Superior temporal gyrus (tissue), 1 donor: ENCODE measurements around the gene ALKBH4.
"Not testable (repeated sequence)": the region's sequence is repeated elsewhere in the genome, so short reads cannot be mapped to it uniquely, and the experiment has no call there.

Experiments
- DNase-seq: peaks from one replicate; pipeline ENCODE4 v3.0.0-alpha.2; 2016; ENCODE audit errors: extremely low spot score

ALKBH4 gene

GRCh38 chr7:102478314-102479208, 13.9 kb upstream of the ALKBH4 start, which contains the start of gene POLR2J:
Gene POLR2J, minus strand, starts transcription at chr7:102478922. Its CDS starts 62 bp downstream, at chr7:102478860.
- DNase-seq = not testable (repeated sequence)

- not testable (repeated sequence) for DNase-seq
Observed at GRCh38 chr7:102474736-102475435, 10.2 kb upstream of the ALKBH4 start.

GRCh38 chr7:102474116-102474515, 9.5 kb upstream of the ALKBH4 start:
- DNase-seq = not testable (repeated sequence)

- no peak for DNase-seq
Observed at GRCh38 chr7:102473271-102473991, 8.8 kb upstream of the ALKBH4 start.

DNA sequence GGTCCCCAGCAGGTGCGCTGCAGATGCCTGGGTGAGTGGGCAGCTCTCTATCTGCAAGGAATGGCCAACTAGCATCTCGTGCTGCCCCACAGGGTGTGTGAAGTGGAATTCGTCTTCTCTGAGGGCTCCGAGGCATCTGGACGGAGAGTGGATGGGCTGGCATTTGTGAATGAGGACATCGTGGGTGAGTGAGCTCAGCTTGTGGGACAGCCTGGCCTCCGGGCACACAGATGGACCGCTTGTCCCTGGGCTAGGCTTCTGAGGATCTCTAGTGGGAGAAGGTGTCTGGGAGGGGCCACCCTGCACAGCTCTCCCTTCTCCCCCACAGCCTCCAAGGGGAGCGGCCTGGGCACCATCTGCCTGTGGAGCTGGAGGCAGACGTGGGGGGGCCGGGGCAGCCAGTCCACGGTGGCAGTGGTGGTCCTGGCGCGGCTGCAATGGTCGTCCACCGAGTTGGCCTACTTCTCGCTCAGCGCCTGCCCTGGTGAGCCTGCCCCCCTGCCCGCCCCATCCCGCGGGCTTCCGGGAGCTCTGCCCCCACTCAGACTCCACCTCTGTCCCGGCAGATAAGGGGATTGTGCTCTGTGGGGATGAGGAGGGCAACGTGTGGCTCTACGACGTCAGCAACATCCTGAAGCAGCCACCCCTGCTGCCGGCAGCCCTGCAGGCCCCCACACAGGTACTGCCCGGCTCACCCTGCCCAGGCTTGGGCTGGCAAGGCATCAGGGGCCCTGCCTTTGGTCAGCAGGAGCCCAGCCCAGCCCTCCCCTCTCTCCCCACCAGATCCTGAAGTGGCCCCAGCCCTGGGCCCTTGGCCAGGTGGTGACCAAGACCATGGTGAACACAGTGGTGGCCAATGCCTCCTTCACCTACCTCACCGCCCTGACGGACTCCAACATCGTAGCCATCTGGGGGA, 7.7 kb upstream of the ALKBH4 start:
- DNase-seq = no peak

DNA sequence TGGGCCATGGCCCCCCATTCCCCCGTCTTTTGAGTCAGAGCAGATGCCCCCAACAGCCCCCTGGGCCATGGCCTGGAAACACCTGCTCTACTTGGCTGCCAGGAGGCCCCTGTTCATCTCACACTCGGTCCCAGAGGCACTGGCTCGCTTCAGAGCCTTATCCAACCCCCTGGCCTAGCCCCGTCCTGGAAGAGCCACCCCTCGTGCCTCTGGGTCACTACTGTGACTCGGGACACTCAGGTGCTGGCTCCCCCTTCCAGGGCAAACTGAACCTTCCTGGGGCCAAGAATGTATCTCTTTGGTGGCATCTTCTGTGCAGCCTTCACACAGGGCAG, 7.1 kb upstream of the ALKBH4 start:
- DNase-seq = no peak

- DNase-seq = no peak
Observed at GRCh38 chr7:102469972-102470825, 5.5 kb upstream of the ALKBH4 start.

- DNase-seq = no peak
Observed at GRCh38 chr7:102469351-102469971, 4.8 kb upstream of the ALKBH4 start.

DNA sequence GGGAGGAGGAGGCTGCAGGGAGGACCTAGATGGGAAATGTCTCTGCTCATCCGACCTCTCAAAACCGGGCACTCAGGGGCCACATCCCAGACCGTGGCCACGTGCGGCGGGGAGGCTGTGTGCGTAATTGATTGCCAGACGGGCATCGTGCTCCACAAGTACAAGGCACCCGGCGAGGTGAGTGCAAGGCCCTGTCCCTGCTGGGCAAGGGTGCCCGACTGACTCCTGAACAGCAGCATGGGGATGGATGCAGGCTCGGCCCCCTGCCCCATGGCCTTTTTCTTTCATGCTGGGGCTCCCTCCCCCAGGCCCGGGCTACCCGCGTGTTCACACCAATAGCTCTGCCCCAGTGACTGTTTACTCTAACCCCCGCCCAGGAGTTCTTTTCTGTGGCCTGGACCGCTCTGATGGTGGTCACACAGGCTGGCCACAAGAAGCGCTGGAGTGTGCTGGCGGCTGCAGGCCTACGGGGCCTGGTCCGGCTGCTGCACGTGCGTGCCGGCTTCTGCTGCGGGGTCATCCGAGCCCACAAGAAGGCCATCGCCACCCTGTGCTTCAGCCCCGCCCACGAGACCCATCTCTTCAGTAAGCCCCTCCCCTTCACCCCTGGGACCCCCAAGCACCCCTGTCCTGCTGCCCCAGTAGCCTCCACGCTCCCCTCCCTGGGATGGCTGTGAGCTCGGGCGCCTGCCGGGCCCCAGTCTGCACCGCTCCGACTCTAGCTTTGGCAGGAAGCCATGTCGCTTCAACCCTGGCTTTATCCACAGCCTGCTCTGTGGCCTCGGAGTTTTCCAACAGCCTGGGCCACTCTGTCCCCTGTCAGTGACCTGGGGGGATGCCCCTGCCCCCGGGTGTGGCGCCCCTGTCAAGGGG, 4.1 kb upstream of the ALKBH4 start:
- DNase-seq = no peak

DNA sequence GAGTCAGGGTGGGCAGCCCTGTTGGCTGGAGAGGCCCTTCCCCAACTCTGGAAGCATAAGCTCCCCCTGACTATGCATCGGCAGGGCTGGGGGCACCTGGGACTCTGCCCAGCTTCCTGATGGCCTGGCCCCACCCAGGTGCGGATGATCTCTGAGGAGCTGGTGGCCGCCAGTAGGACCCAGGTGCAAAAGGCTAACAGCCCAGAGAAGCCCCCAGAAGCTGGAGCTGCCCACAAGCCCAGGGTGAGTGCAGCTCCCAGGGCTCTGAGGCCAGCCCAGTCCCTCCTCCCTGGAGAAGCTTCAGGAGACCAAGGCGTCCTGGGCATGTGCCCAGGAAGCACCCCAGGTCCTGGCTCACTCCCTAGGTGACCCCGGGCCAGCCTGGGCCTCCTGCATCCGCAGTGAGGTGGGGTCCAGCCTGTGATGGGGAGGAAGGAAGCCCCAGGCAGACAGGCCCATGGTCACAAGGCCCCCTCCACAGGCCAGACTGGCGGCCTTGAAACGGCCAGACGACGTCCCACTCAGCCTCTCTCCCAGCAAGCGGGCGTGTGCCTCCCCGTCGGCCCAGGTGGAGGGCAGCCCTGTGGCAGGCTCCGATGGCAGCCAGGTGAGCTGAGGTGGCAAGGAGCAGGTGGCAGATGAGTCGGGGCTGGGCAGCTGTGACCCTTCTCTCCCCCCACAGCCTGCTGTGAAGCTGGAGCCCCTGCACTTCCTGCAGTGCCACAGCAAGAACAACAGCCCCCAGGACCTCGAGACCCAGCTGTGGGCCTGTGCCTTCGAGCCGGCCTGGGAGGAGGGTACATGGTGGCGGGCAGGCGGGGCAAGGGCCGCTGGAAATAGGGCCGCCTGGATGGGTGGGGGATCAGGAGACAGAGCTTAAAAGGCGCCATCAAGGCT, 3.2 kb upstream of the ALKBH4 start:
- no peak for DNase-seq

GRCh38 chr7:102466097-102466496, 1.4 kb upstream of the ALKBH4 start:
- no peak for DNase-seq

DNA sequence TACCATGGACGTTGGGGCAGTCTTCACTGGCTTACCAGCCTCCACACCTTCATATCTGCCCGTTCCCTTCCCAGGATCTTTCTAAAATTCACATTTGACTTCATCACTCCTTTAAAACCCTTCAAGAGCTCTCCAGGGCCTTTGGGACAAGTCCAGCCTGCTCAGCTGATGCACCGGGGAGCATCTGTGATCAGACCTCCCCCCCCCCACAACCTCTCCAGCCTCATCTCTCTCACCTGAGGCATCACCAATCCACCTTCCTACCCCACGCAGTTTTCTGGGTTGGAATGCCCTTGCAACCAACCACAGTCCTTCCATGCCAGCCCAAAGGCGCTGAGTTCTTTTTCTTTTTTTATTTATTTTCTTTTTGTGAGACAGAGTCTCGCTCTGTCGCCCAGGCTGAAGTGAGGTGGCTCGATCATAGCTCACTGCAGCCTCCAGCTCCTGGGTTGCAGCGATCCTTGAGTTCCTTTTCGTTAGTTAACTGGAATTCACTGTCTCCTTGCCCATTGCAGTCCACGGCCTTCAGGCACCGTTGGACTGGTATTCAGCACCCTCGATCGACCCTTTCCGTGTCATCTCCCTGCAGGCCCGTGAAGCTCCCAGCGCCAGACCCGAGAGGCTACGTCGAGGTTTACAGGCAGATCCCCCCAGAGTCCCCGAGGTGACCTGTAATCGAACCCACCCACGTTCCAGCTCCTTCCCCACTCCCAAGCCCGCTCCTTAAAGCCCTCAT, 654 bp downstream of the ALKBH4 start:
- DNase-seq = no peak

DNA sequence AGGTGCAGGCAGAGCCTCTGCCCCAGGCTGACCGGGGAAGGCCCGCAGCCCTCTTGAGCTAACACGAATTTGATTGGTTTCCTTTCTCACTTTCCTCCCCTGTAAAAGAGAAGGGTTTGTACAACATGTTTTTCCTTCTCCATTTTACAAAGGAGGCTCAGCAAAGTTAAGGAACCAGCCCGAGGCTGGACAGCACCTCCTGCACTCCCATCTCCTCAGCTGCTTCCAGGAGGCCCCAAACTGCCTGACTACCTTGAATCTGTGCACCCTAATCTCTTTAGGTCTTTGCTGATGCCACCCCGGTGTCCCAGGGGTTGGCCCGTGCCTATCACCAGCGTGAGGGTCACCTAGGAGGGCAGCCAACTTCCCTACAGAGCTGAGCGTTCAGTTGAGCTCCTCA, 4.2 kb downstream of the ALKBH4 start:
- no peak for DNase-seq

GRCh38 chr7:102459221-102459844, 5.3 kb downstream of the ALKBH4 start:
- DNase-seq = no peak

DNA sequence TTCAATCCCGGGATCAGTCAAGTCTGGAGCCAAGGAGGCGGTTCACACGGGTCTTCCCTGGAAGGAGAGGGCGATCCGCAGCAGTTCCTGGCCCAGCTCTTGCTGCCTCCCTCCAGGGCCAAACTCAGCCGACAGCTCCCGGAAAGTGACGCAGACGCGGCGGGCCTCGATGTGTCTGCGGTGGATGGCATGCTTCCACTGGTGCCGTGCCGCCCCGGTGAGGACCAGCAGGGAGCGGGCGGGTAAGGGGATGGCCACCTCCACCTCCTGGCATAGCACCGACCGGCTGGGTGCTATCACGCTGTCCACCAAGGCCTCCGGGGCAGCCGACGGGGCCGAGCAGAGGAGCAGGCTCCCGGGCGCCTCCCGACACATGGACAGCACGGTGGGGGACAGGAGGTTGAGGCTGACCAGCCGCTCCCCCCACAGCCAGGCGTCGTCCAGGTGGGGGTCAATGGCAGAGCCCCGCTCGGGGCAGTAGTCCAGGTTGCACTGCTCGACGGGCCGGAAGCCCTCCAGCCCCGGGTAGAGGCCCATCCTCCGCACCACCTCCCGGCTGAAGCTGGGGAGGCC, 7.2 kb downstream of the ALKBH4 start:
- no peak for DNase-seq

DNA sequence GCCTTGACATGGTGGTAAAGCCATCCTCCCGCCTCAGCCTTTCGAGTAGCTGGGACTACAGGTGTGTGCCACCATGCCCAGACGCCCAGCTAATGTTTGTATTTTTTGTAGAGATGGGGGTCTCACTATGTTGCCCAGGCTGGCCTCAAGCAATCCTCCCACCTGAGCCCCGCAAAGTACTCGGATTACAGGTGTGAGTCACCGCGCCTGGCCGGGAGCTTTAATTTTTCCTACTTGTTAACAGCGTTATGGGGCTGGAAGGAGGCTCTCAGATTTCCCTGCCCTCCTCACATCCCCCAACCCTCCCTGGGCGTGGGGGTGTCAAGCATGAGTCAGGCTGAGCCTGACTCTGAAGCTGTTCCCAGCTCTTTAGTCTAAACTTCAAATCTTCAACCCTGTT, 8.3 kb downstream of the ALKBH4 start:
- DNase-seq = no peak
